Breast epithelium (tissue), 4 donors: ENCODE measurements around the gene IL15. TPM values are rescaled to one million over a fixed set of nuclear protein-coding genes. Genes with fewer than 3 reads are reported as not detected.

Source experiments
- DNase-seq, 2 donors: peaks; one replicate each; pipeline ENCODE4 v3.0.0-alpha.2; 2019; ENCODE audit warnings: low spot score in 2 of 2
- H3K27ac ChIP-seq, 2 donors: fragments of 200-600 bp; sonication (generic) in 1 of 2; one replicate each; pipeline ENCODE4 v1.5.1; 2016 to 2019; ENCODE audit warnings: mild to moderate bottlenecking in 1 of 2
- H3K27me3 ChIP-seq, 2 donors: fragments of 200-600 bp; sonication (generic) in 1 of 2; one replicate each; pipeline versions ENCODE4 v1.5.1 to v1.6.0; 2017 to 2019; ENCODE audit warnings: control low read depth in 1 of 2, mild to moderate bottlenecking in 1 of 2
- H3K36me3 ChIP-seq: fragments of 200-600 bp; one replicate; pipeline ENCODE4 v1.5.1; 2019
- H3K4me1 ChIP-seq, 2 donors: fragments of 200-600 bp; sonication (generic); one replicate each; pipeline ENCODE4 v1.5.1; 2016 to 2019; ENCODE audit warnings: control low read depth in 1 of 2
- H3K4me3 ChIP-seq, 3 donors: fragments of 200-600 bp; sonication (generic); 1 replicate in 2 of 3; 2 replicates in 1 of 3; pipeline ENCODE4 v1.5.1; 2016 to 2019; ENCODE audit warnings: mild to moderate bottlenecking in 3 of 3, moderate library complexity in 2 of 3
- H3K9me3 ChIP-seq, 2 donors: fragments of 200-600 bp; sonication (generic) in 1 of 2; one replicate each; pipeline ENCODE4 v1.5.1; 2016 to 2019; ENCODE audit warnings: control low read depth in 1 of 2
- CTCF ChIP-seq, 3 donors: fragments of 450-650 bp; IDR thresholded peaks; one replicate each; pipeline ENCODE4 v1.5.1; 2016 to 2017; ENCODE audit warnings: antibody characterized with exemption in 3 of 3, mild to moderate bottlenecking in 3 of 3, moderate library complexity in 3 of 3
- POLR2A ChIP-seq: fragments of 450-650 bp; IDR thresholded peaks from one replicate; pipeline ENCODE4 v1.6.1; 2016; ENCODE audit warnings: antibody characterized with exemption, mild to moderate bottlenecking, moderate library complexity
- POLR2AphosphoS5 ChIP-seq, 3 donors: sonication (generic); formaldehyde crosslinking; IDR thresholded peaks; one replicate each; pipeline ENCODE4 v1.6.1; 2017; ENCODE audit warnings: antibody characterized with exemption in 3 of 3
- intact Hi-C: fragments of 100-400 bp; cut with DNase I; formaldehyde crosslinking; loops from one replicate; pipeline ENCODE4 v1.15.1; 2023; ENCODE audit warnings: low total_unique reads
- total RNA-seq, 3 donors: library from RNA; depleted of rRNA; stranded (reverse); fragments of >200 nt; gene quantifications; one replicate each; pipeline ENCODE4 v1.1.0, GENCODE V29; 2016

The IL15 gene
- total RNA-seq, 3 donors from 2014 or later, result 4.0 to 5.6 (median 5.1) TPM

GRCh38 chr4:141697116-141697515, 60.7 kb downstream of the IL15 start:
- H3K36me3 ChIP-seq, result no peaks in the 10 kb centered on the region
- TF ChIP-seq POLR2A (no peak), POLR2AphosphoS5 (IDR thresholded peaks at IDR 0.05) (no peak), CTCF (IDR thresholded peaks at IDR 0.05) (no peak)
- no peak overlapping the region for H3K27ac ChIP-seq
- no peak overlapping the region for H3K4me3 ChIP-seq
- intact Hi-C loops, result loop anchor here (5.0 kb wide), 1 partner anchor 815 kb away; no protein-coding TSS in a partner anchor
- no peaks in the 10 kb centered on the region for H3K27me3 ChIP-seq
- no peaks in the 10 kb centered on the region for H3K9me3 ChIP-seq
- DNase-seq, result no peak
- H3K4me1 ChIP-seq, result no peaks in the 10 kb centered on the region

- H3K9me3 ChIP-seq, result peaks cover 3 to 8% of the 10 kb centered on the region in 2 donors
- H3K36me3 ChIP-seq, result no peaks in the 10 kb centered on the region
- H3K4me3 ChIP-seq, result no peak overlapping the region
- intact Hi-C loops, result no loop called here
- DNase-seq, result no peak
- no peaks in the 10 kb centered on the region for H3K27me3 ChIP-seq
- TF ChIP-seq POLR2AphosphoS5 (IDR thresholded peaks at IDR 0.05) (no peak), CTCF (IDR thresholded peaks at IDR 0.05) (no peak), POLR2A (no peak)
- H3K4me1 ChIP-seq, result no peaks in the 10 kb centered on the region
- H3K27ac ChIP-seq, result no peak overlapping the region
These were observed 66.2 kb downstream of the IL15 start for GRCh38 chr4:141702472-141703182.

GRCh38 chr4:141703497-141703896, 67.1 kb downstream of the IL15 start:
- H3K9me3 ChIP-seq, result peaks cover 8% of the 10 kb centered on the region in 2 donors
- no peaks in the 10 kb centered on the region for H3K27me3 ChIP-seq
- no peaks in the 10 kb centered on the region for H3K4me1 ChIP-seq
- intact Hi-C loops, result no loop called here
- H3K27ac ChIP-seq, result no peak overlapping the region
- no peaks in the 10 kb centered on the region for H3K36me3 ChIP-seq
- H3K4me3 ChIP-seq, result no peak overlapping the region
- no peak for TF ChIP-seq CTCF (IDR thresholded peaks at IDR 0.05)
- TF ChIP-seq POLR2AphosphoS5 (IDR thresholded peaks at IDR 0.05), result no peak
- TF ChIP-seq POLR2A, result no peak
- DNase-seq, result no peak

- TF ChIP-seq POLR2A (no peak), CTCF (IDR thresholded peaks at IDR 0.05) (no peak), POLR2AphosphoS5 (IDR thresholded peaks at IDR 0.05) (no peak)
- intact Hi-C loops, result no loop called here
- H3K36me3 ChIP-seq, result no peaks in the 10 kb centered on the region
- H3K4me3 ChIP-seq, result no peak overlapping the region
- no peaks in the 10 kb centered on the region for H3K27me3 ChIP-seq
- no peak for DNase-seq
- H3K27ac ChIP-seq, result no peak overlapping the region
- peaks cover 8% of the 10 kb centered on the region in 2 donors for H3K9me3 ChIP-seq
- H3K4me1 ChIP-seq, result no peaks in the 10 kb centered on the region
These were observed 68.8 kb downstream of the IL15 start for GRCh38 chr4:141705048-141705746.

GRCh38 chr4:141705747-141706377, 69.5 kb downstream of the IL15 start:
- Histone ChIP-seq H3K4me1 (no peaks in the 10 kb centered on the region), H3K4me3 (no peak overlapping the region), H3K27me3 (no peaks in the 10 kb centered on the region), H3K36me3 (no peaks in the 10 kb centered on the region), H3K9me3 (peaks cover 8% of the 10 kb centered on the region in 2 donors), H3K27ac (no peak overlapping the region)
- no peak for TF ChIP-seq POLR2A
- no peak for TF ChIP-seq POLR2AphosphoS5 (IDR thresholded peaks at IDR 0.05)
- no peak for TF ChIP-seq CTCF (IDR thresholded peaks at IDR 0.05)
- no peak for DNase-seq
- intact Hi-C loops, result no loop called here
